ENCODE results near the gene PDZD2.

The PDZD2 gene

DNA sequence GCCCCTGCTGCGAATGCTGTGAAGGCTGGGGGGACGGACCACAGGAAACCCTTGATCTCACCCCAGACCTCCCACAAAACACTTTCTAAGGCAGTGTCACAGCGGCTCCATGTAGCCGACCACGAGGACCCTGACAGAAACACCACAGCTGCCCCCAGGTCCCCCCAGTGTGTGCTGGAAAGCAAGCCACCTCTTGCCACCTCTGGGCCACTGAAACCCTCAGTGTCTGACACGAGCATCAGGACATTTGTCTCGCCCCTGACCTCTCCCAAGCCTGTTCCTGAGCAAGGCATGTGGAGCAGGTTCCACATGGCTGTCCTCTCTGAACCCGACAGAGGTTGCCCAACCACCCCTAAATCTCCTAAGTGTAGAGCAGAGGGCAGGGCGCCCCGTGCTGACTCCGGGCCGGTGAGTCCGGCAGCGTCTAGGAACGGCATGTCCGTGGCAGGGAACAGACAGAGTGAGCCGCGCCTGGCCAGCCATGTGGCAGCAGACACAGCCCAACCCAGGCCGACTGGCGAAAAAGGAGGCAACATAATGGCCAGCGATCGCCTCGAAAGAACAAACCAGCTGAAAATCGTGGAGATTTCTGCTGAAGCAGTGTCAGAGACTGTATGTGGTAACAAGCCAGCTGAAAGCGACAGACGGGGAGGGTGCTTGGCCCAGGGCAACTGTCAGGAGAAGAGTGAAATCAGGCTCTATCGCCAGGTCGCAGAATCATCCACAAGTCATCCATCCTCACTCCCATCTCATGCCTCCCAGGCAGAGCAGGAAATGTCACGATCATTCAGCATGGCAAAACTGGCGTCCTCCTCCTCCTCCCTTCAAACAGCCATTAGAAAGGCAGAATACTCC is 450.4 kb downstream of the PDZD2 start:
- DNase-seq: no peak

DNA sequence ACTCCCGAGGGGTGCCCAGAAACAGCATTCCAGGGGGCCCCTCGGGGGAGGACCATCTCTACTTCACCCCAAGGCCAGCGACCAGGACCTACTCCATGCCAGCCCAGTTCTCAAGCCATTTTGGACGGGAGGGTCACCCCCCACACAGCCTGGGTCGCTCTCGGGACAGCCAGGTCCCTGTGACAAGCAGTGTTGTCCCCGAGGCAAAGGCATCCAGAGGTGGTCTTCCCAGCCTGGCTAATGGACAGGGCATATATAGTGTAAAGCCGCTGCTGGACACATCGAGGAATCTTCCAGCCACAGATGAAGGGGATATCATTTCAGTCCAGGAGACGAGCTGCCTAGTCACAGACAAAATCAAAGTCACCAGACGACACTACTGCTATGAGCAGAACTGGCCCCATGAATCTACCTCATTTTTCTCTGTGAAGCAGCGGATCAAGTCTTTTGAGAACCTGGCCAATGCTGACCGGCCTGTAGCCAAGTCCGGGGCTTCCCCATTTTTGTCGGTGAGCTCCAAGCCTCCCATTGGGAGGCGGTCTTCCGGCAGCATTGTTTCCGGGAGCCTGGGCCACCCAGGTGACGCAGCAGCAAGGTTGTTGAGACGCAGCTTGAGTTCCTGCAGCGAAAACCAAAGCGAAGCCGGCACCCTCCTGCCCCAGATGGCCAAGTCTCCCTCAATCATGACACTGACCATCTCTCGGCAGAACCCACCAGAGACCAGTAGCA is 451.3 kb downstream of the PDZD2 start:
- DNase-seq: no peak

DNA sequence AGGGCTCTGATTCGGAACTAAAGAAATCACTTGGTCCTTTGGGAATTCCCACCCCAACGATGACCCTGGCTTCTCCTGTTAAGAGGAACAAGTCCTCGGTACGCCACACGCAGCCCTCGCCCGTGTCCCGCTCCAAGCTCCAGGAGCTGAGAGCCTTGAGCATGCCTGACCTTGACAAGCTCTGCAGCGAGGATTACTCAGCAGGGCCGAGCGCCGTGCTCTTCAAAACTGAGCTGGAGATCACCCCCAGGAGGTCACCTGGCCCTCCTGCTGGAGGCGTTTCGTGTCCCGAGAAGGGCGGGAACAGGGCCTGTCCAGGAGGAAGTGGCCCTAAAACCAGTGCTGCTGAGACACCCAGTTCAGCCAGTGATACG is 451.8 kb downstream of the PDZD2 start:
- DNase-seq: no peak

DNA sequence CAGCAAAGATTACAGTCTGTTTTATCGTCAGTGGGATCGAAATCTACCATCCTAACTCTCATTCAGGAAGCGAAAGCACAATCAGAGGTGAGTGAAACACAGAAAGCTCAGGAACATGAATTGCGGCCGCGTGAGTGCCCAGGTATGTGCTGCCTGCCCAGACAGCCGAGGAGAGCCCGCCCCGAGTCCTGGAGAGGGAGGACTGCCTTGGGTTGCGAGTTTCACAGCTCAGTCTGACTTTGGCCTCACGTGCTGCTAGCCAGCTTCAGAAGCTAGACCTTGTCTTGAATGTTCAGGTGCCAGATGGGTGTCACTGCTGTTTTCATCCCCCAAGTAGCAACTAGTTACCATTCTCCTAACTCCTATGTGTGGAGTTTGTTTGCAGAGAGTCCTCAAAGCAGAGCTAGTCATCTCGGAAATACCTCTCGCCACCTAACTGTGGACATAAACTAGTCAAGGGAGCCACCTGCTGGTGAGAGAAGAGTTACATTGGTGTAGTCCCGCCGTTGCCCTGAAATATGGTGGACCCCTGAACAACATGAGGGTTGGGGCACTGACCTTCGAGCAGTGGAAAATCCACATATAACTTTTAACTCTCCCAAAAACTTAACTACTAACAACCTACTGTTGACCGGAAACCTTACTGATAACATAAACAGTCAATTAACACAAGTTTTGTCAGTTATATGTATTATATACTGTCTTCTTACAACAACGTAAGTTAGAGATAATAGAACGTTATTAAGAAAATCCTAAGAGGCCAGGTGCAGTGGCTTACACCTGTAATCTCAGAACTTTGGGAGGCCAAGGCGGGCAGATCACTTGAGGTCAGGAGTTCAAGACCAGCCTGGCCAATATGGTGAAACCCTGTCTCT is 454.2 kb downstream of the PDZD2 start:
- DNase-seq: no peak

DNA sequence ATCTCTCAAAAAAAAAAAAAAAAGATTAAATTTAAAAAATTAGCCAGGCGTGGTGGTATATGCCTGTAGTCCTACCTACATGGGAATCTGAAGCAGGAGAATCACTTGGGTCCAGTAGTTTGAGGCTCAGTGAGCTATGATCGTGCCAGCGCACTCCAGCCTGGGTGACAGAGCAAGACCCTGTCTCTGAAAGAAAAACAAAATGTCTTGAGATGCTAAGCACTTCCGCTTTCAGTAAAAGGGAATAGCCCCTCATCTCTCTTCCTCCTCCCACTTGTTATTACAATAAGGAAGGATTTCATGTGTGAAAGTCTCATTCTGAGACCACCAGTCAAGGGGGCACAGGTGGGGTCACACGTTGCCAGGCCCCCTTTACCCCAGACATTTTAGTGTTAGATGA is 455.8 kb downstream of the PDZD2 start:
- no peak for DNase-seq

DNA sequence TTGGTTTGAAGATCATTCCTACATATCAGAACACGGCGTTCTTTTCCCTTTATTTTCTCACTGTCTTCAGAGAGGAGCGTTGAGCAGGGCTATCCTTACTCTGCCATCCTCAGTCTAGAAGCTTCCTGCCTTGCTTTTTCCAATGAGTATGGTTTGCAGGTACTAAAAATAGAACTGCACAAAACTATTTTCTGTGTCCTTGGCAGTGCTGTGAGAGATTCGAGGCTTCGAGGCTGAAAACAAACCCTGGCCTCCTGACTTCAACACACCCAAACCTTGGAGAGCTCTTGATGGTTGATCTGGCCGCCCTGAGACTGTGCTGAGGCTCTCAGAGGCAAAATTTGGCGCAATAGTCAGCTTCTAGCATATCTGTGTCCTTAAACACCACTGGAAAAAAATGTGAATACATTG is 456.3 kb downstream of the PDZD2 start:
- no peak for DNase-seq

- DNase-seq: no peak
Observed at GRCh38 chr5:32096891-32097595, 458.1 kb downstream of the PDZD2 start.

DNA sequence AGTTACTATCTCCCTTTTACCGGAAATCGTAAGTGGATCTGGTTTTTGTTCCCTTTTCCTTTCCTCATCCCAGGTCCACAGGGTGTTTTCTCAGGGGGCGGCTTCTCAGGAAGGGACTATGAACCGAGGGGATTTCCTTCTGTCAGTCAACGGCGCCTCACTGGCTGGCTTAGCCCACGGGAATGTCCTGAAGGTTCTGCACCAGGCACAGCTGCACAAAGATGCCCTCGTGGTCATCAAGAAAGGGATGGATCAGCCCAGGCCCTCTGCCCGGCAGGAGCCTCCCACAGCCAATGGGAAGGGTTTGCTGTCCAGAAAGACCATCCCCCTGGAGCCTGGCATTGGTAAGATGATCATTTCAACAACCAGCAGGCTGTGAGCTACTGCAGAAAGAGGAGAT is 459.4 kb downstream of the PDZD2 start:
- no peak for DNase-seq

DNA sequence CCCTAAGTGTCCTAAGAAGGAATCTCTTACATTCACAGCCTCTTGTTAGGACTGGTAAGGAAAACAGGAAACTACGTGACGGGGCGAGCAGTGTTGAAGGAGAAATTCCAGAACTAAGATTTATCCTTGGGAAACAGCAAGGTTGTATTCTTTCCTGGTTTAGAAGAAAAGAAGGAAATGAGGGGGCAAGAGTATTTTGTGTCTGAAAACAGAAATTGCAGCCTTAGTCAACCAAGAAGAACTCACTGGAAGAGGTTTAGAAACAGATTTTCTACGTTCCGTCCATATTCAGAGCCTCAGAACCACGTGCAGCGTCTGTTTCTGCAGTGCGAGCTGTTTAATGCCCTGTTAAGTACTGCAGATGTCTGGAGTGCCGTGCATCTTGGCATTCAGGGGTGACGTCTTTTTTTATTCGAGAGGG is 460.0 kb downstream of the PDZD2 start:
- no peak for DNase-seq

DNA sequence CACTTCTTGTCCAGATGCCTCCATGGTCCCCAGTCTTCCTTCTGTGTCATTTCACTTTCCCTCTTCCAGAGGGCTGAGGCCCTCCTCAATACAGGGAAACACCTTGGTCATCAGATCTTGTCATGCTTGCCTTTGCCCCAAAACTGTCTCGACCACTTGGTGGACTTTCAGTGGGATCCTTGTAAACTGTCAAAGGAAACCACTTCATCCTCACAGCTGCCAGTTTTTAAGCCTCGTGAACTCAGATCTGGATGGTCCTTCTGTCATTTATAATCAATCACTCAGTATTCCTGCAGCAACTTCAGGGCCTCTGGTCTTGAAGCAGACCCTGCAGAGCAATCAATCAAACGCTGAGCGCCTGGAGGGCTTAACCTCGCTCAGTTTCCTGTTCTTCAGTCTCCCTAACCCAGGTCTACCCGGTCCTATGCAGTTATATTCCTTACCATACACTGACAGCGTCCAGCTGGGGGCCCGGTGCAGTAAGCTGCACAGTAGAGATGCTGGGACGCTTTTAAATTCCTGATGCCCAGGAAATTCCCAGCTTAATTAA is 460.6 kb downstream of the PDZD2 start:
- DNase-seq: no peak

GRCh38 chr5:32100230-32100629 is 461.3 kb downstream of the PDZD2 start:
- DNase-seq: no peak

GRCh38 chr5:32100691-32101302 is 461.9 kb downstream of the PDZD2 start:
- DNase-seq: no peak

DNA sequence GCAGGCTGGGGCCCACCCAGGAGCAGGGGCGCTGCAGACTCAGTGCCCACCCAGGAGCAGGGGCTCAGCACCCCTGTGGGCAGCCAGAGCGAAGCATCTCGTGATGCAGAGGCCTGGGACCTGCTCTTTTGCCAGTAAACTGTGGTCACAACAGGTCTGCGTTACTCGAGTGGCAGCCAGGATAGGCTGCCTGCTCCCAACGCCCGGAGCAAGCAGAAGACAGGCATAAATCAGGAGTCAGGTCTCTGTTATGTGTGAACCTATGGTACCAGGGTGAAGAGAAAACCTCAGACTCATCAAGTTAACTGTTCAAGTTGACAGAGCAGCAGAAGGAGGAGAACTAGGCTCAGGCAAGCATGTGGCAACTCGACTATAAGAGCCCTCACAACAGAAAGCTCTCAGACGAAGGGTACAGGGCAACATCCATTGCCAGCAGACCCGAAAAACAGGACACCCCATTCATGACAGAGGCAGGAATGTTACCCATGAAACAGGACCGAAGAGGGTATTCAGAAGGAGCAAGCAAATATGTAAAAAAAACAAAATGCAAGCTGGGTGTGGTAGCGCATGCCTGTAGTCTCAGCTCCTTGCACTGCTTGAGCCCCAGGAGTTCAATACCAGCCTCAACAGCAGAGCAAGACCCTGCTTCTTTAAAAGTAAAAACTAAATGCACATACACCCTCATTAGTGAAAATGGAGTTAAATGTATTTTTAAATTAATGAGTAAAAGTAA is 463.5 kb downstream of the PDZD2 start:
- DNase-seq: no peak

DNA sequence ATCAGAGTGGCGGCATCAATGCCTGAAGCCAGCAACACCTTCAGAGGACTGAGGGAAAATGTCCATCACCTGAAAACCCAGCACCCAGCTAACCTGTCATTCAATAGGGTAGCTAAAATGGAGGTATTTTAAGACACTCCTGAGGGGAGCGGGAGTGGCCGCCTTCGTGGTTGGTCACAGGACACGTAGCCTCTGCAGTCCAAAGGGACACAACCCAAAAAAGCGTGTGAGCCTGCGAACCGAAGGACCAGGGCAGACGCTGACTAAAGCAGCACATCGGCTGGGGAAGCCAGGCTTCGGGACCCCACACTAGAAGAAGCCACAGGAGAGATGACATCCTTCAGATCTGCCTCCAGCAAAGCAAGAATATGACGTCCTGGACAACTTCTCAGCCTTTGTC is 464.6 kb downstream of the PDZD2 start:
- no peak for DNase-seq

DNA sequence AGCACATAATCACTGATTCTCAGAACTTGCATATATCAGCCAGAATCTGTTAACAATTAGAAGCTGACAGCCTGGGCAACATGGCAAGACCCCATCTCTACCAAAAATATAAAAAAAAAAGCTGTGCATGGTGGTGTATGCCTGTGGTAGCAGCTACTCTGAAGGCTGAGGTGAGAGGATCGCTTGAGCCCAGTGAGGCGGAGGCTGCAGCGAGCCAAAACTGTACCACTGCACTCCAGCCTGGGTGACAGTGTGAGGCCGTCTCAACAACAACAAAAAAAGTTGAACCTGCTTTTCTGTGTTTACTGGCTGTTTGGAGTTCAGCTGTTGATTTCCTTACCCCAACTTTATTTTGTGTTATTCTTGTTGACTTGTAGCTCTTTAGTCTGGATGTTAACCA is 468.4 kb downstream of the PDZD2 start:
- no peak for DNase-seq

- DNase-seq: no peak
Observed at GRCh38 chr5:32108167-32108566, 469.2 kb downstream of the PDZD2 start.

- no peak for DNase-seq
Observed at GRCh38 chr5:32109236-32109635, 470.3 kb downstream of the PDZD2 start.

DNA sequence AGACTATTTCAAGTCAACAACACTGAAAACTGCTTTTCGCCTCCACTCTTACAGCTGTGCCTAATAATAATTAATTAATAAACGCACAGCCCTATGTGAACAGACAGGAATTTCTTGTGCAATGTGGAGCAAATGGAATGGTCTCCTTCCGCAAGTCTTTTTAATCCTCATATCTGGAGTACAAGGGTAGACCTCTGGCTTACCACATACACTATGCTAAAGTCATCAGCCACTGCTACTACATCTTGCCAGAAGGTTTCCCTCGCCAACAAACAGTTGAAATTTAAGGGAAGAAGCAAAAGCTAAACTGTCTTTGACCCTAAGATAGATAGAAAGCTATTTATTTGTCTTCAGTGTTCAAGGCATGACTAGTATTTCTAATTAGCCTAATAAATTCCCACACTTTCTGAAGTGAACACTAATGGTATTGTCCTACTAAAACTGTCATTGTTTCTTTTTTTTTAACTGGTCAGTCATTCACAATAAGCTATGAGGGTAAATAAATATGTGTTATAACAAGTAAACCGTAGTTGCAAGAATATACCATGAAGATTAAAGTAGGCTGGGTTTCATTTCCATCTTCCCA is 471.3 kb downstream of the PDZD2 start:
- no peak for DNase-seq

- no peak for DNase-seq
Observed at GRCh38 chr5:32115985-32116384, 477.1 kb downstream of the PDZD2 start.

- no peak for DNase-seq
Observed at GRCh38 chr5:32116574-32117313, 477.8 kb downstream of the PDZD2 start.

Measured in cortex of kidney (tissue), 1 donor.